Activated naive CD4-positive, alpha-beta T cell treated with anti-CD3 and anti-CD28 coated beads, Interleukin-2, amount 50 U/mL, for 72 hours (primary cell): ENCODE data around the gene MAN2B2. TPM values are rescaled to one million over a fixed set of nuclear protein-coding genes. Genes with fewer than 3 reads are reported as not detected.

ENCODE experiments used
- ATAC-seq, 2 donors: fragments of 150-1000 bp; cut with Tn5 transposase; 2 replicates each; pipeline ENCODE4 v1.10.0; 2021; ENCODE audit warnings: mild to moderate bottlenecking in 2 of 2, moderate library complexity in 2 of 2
- DNase-seq, 2 donors: peaks; one replicate each; pipeline ENCODE4 v3.0.0; 2021 to 2022; ENCODE audit warnings: low spot score in 2 of 2
- H3K27ac Mint-ChIP-seq, 2 donors: one replicate each; pipeline ENCODE4 v1.8.0; 2022; ENCODE audit warnings: mild to moderate bottlenecking in 2 of 2, mixed read lengths in 2 of 2
- H3K36me3 Mint-ChIP-seq, 2 donors: one replicate each; pipeline ENCODE4 v1.8.0; 2022; ENCODE audit warnings: mixed read lengths in 2 of 2
- H3K9me3 Mint-ChIP-seq, 2 donors: one replicate each; pipeline ENCODE4 v1.8.0; 2022; ENCODE audit warnings: mixed read lengths in 2 of 2
- total RNA-seq, 2 donors: library from RNA; stranded (reverse); gene quantifications; one replicate each; pipeline ENCODE4 v1.2.3, GENCODE V29; 2022

MAN2B2 gene
- total RNA-seq, 2 donors from 2014 or later: 13.9 to 21.4 TPM

- ATAC-seq (no peak), DNase-seq (no peak)
- Mint-ChIP-seq H3K9me3 (peaks cover 0 to 7% of the 10 kb centered on the region in 2 donors), H3K27ac (no peak overlapping the region), H3K36me3 (peaks cover 0 to 6% of the 10 kb centered on the region in 2 donors)
Measured at GRCh38 chr4:6539009-6539764, 35.8 kb upstream of the MAN2B2 start.

- Mint-ChIP-seq H3K27ac (no peak overlapping the region), H3K9me3 (peaks cover 0 to 7% of the 10 kb centered on the region in 2 donors), H3K36me3 (peaks cover 0 to 6% of the 10 kb centered on the region in 2 donors)
- ATAC-seq: no peak
- no peak for DNase-seq
Measured at GRCh38 chr4:6540879-6541278, 34.1 kb upstream of the MAN2B2 start.

- peaks cover 0 to 7% of the 10 kb centered on the region in 2 donors for H3K9me3 Mint-ChIP-seq
- H3K27ac Mint-ChIP-seq: no peak overlapping the region
- no peak for DNase-seq
- ATAC-seq: no peak
- peaks cover 0 to 6% of the 10 kb centered on the region in 2 donors for H3K36me3 Mint-ChIP-seq
Measured at GRCh38 chr4:6541789-6542188, 33.2 kb upstream of the MAN2B2 start.

GRCh38 chr4:6542951-6543350 is 32.0 kb upstream of the MAN2B2 start:
- ATAC-seq (no peak), DNase-seq (no peak)
- Mint-ChIP-seq H3K36me3 (peaks cover 0 to 6% of the 10 kb centered on the region in 2 donors), H3K9me3 (peaks cover 0 to 7% of the 10 kb centered on the region in 2 donors), H3K27ac (no peak overlapping the region)

GRCh38 chr4:6546091-6546490 is 28.9 kb upstream of the MAN2B2 start:
- ATAC-seq: no peak
- peaks cover 0 to 3% of the 10 kb centered on the region in 2 donors for H3K36me3 Mint-ChIP-seq
- no peak overlapping the region for H3K27ac Mint-ChIP-seq
- no peaks in the 10 kb centered on the region for H3K9me3 Mint-ChIP-seq
- no peak for DNase-seq

- H3K9me3 Mint-ChIP-seq: peaks cover 5% of the 10 kb centered on the region in 2 donors
- ATAC-seq (peak; percentile 51 to 58), DNase-seq (peak in 1 of 2 donors; percentile 58)
- H3K27ac Mint-ChIP-seq: no peak overlapping the region
- peaks cover 7 to 9% of the 10 kb centered on the region in 2 donors for H3K36me3 Mint-ChIP-seq
Measured at GRCh38 chr4:6546681-6547447, 28.1 kb upstream of the MAN2B2 start.

GRCh38 chr4:6548201-6548881 is 26.6 kb upstream of the MAN2B2 start:
- Mint-ChIP-seq H3K27ac (no peak overlapping the region), H3K9me3 (peaks cover 11 to 14% of the 10 kb centered on the region in 2 donors), H3K36me3 (peaks cover 9 to 14% of the 10 kb centered on the region in 2 donors)
- peak in 1 of 2 donors; percentile 34 for ATAC-seq
- no peak for DNase-seq

- peaks cover 9 to 14% of the 10 kb centered on the region in 2 donors for H3K36me3 Mint-ChIP-seq
- ATAC-seq (no peak), DNase-seq (no peak)
- no peak overlapping the region for H3K27ac Mint-ChIP-seq
- H3K9me3 Mint-ChIP-seq: peaks cover 11 to 14% of the 10 kb centered on the region in 2 donors
Measured at GRCh38 chr4:6548882-6549230, 26.1 kb upstream of the MAN2B2 start.

- peaks cover 9 to 14% of the 10 kb centered on the region in 2 donors for H3K36me3 Mint-ChIP-seq
- ATAC-seq: no peak
Measured at GRCh38 chr4:6549445-6549844, 25.5 kb upstream of the MAN2B2 start.

GRCh38 chr4:6549890-6550620 is 24.9 kb upstream of the MAN2B2 start:
- ATAC-seq (no peak), DNase-seq (no peak)
- H3K36me3 Mint-ChIP-seq: peaks cover 9 to 14% of the 10 kb centered on the region in 2 donors
- peaks cover 11 to 14% of the 10 kb centered on the region in 2 donors for H3K9me3 Mint-ChIP-seq
- no peak overlapping the region for H3K27ac Mint-ChIP-seq

More at GRCh38 chr4:6549445-6549844, 25.5 kb upstream of the MAN2B2 start:
- Mint-ChIP-seq H3K9me3 (peaks cover 11 to 14% of the 10 kb centered on the region in 2 donors), H3K27ac (no peak overlapping the region)
- no peak for DNase-seq

- peaks cover 11 to 14% of the 10 kb centered on the region in 2 donors for H3K9me3 Mint-ChIP-seq
- no peak overlapping the region for H3K27ac Mint-ChIP-seq
- peaks cover 9 to 14% of the 10 kb centered on the region in 2 donors for H3K36me3 Mint-ChIP-seq
- DNase-seq (no peak), ATAC-seq (no peak)
Measured at GRCh38 chr4:6550821-6551220, 24.2 kb upstream of the MAN2B2 start.

- Mint-ChIP-seq H3K27ac (no peak overlapping the region), H3K36me3 (peaks cover 9 to 14% of the 10 kb centered on the region in 2 donors), H3K9me3 (peaks cover 11 to 14% of the 10 kb centered on the region in 2 donors)
- no peak for DNase-seq
- ATAC-seq: no peak
Measured at GRCh38 chr4:6551660-6552059, 23.3 kb upstream of the MAN2B2 start.

- no peak for DNase-seq
- no peak for ATAC-seq
- H3K36me3 Mint-ChIP-seq: peaks cover 9 to 14% of the 10 kb centered on the region in 2 donors
- H3K9me3 Mint-ChIP-seq: peaks cover 11 to 14% of the 10 kb centered on the region in 2 donors
- no peak overlapping the region for H3K27ac Mint-ChIP-seq
Measured at GRCh38 chr4:6555519-6555918, 19.5 kb upstream of the MAN2B2 start.

GRCh38 chr4:6556263-6556662 is 18.7 kb upstream of the MAN2B2 start:
- peaks cover 5 to 12% of the 10 kb centered on the region in 2 donors for H3K36me3 Mint-ChIP-seq
- H3K9me3 Mint-ChIP-seq: peaks cover 11 to 14% of the 10 kb centered on the region in 2 donors
- ATAC-seq (no peak), DNase-seq (no peak)
- H3K27ac Mint-ChIP-seq: no peak overlapping the region

- no peak for DNase-seq
- Mint-ChIP-seq H3K27ac (peak overlapping the region in 1 of 2 donors; percentile 24), H3K9me3 (peaks cover 6 to 8% of the 10 kb centered on the region in 2 donors), H3K36me3 (peaks cover 0 to 5% of the 10 kb centered on the region in 2 donors)
- ATAC-seq: no peak
Measured at GRCh38 chr4:6557185-6557584, 17.8 kb upstream of the MAN2B2 start.

- Mint-ChIP-seq H3K9me3 (peaks cover 0 to 1% of the 10 kb centered on the region in 2 donors), H3K36me3 (no peaks in the 10 kb centered on the region), H3K27ac (no peak overlapping the region)
- DNase-seq (no peak), ATAC-seq (no peak)
Measured at GRCh38 chr4:6557856-6558255, 17.1 kb upstream of the MAN2B2 start.
